A549 treated with AZD9567 at 1 μM for 4 hours (cell line): ENCODE data around the gene TMEM8B. TPM values are rescaled to one million over a fixed set of nuclear protein-coding genes. Genes with fewer than 3 reads are reported as not detected.

Source experiments
- total RNA-seq: library from RNA; stranded (reverse); fragments of 200-300 nt; extraction: Qiagen RNA extraction; gene quantifications from 5 replicates; pipeline ENCODE4 v1.2.3, GENCODE V29; 2022; ENCODE audit not compliant: insufficient read depth

The TMEM8B gene
- 1.5 to 3.6 TPM (median 3.1 TPM) in 5 replicates for total RNA-seq

GRCh38 chr9:35829084-35829763 is at the start of gene TMEM8B:
TSS of gene TMEM8B (plus strand) at chr9:35829228. CDS start at chr9:35829448, 220 bp downstream.

GRCh38 chr9:35791297-35791921 is 37.6 kb upstream of the TMEM8B start, which contains the start of gene NPR2:
TSS of gene NPR2 (plus strand) at chr9:35791591. CDS start at chr9:35792409, 818 bp downstream.

GRCh38 chr9:35812025-35812602 is 16.9 kb upstream of the TMEM8B start, which contains the start of gene SPAG8:
TSS of gene SPAG8 (minus strand) at chr9:35812262. CDS start at chr9:35812147, 115 bp downstream.

GRCh38 chr9:35814841-35815543 is 14.0 kb upstream of the TMEM8B start, which contains the start of gene HINT2:
TSS of gene HINT2 (minus strand) at chr9:35815042. CDS start at chr9:35814979, 63 bp downstream.

GRCh38 chr9:35828716-35829083 is 328 bp upstream of the TMEM8B start, which contains the start of gene FAM221B:
TSS of gene FAM221B (minus strand) at chr9:35828732. CDS start at chr9:35826161, 2,571 bp downstream.

GRCh38 chr9:35870351-35870923 is 41.4 kb downstream of the TMEM8B start, which contains the start of gene OR13J1:
TSS of gene OR13J1 (minus strand) at chr9:35870401. CDS start at chr9:35870401, 0 bp downstream.

GRCh38 chr9:35905912-35906679 is 77.1 kb downstream of the TMEM8B start, which contains the start of gene HRCT1:
TSS of gene HRCT1 (plus strand) at chr9:35906202. CDS start at chr9:35906288, 86 bp downstream.

GRCh38 chr9:35909274-35909673 is 80.2 kb downstream of the TMEM8B start, which contains the start of gene SPAAR:
TSS of gene SPAAR (plus strand) at chr9:35909490. CDS start at chr9:35910464, 974 bp downstream.

Other genes with a start within 250 kb of the TMEM8B start
- gene TESK1, start 224.0 kb upstream of the TMEM8B start, total RNA-seq = 30.0 to 33.3 TPM (median 32.3 TPM) in 5 replicates
- 0.15 to 0.29 TPM (median 0.18 TPM) in 4 of 5 replicates, not detected in the other for gene CD72, start 210.8 kb upstream of the TMEM8B start, total RNA-seq
- not detected in 5 replicates for gene SIT1, start 178.3 kb upstream of the TMEM8B start, total RNA-seq
- gene RMRP, start 171.2 kb upstream of the TMEM8B start, total RNA-seq = 4.1 to 24.8 TPM (median 6.7 TPM) in 4 of 5 replicates, not detected in the other
- 25.4 to 30.2 TPM (median 27.1 TPM) in 5 replicates for gene CCDC107, start 170.9 kb upstream of the TMEM8B start, total RNA-seq
- gene ARHGEF39, start 164.0 kb upstream of the TMEM8B start, total RNA-seq = 10.5 to 16.6 TPM (median 15.3 TPM) in 5 replicates
- 3.6 to 9.1 TPM (median 6.0 TPM) in 5 replicates for gene CA9, start 155.3 kb upstream of the TMEM8B start, total RNA-seq
- 630 to 705 TPM (median 658 TPM) in 5 replicates for gene TPM2, start 139.3 kb upstream of the TMEM8B start, total RNA-seq
- 112 to 140 TPM (median 116 TPM) in 5 replicates for gene TLN1, start 97.0 kb upstream of the TMEM8B start, total RNA-seq
- 55.7 to 63.0 TPM (median 56.5 TPM) in 5 replicates for gene CREB3, start 96.6 kb upstream of the TMEM8B start, total RNA-seq
- gene GBA2, start 80.0 kb upstream of the TMEM8B start, total RNA-seq = 31.9 to 45.0 TPM (median 40.0 TPM) in 5 replicates
- gene RGP1, start 79.9 kb upstream of the TMEM8B start, total RNA-seq = 12.8 to 15.8 TPM (median 14.8 TPM) in 5 replicates
- 0.23 to 0.29 TPM (median 0.26 TPM) in 3 of 5 replicates, not detected in the others for gene MSMP, start 75.0 kb upstream of the TMEM8B start, total RNA-seq
- 4.8 to 5.5 TPM (median 5.5 TPM) in 4 of 5 replicates, not detected in the other for gene NPR2, start 37.6 kb upstream of the TMEM8B start, total RNA-seq
- 0.21 to 0.47 TPM (median 0.40 TPM) in 4 of 5 replicates, not detected in the other for gene SPAG8, start 17.0 kb upstream of the TMEM8B start, total RNA-seq
- 60.2 to 112 TPM (median 101 TPM) in 5 replicates for gene HINT2, start 14.2 kb upstream of the TMEM8B start, total RNA-seq
- gene FAM221B, start 496 bp upstream of the TMEM8B start, total RNA-seq = not detected in 5 replicates
- not detected in 5 replicates for gene OR13J1, start 41.2 kb downstream of the TMEM8B start, total RNA-seq
- 0.17 to 0.23 TPM (median 0.19 TPM) in 4 of 5 replicates, not detected in the other for gene HRCT1, start 77.0 kb downstream of the TMEM8B start, total RNA-seq
- gene SPAAR, start 80.3 kb downstream of the TMEM8B start, total RNA-seq = 0.05 TPM in 1 of 5 replicates, not detected in the others
- gene OR2S2, start 128.9 kb downstream of the TMEM8B start, total RNA-seq = not detected in 5 replicates
- gene RECK, start 207.7 kb downstream of the TMEM8B start, total RNA-seq = 5.7 to 10.7 TPM (median 6.5 TPM) in 5 replicates